ENCODE measurements around the gene CHMP4A. TPM values are rescaled to one million over a fixed set of nuclear protein-coding genes. Genes with fewer than 3 reads are reported as not detected.

Gene CHMP4A
- total RNA-seq, 1 experiment from 2014 or later = 31.2 TPM

DNA sequence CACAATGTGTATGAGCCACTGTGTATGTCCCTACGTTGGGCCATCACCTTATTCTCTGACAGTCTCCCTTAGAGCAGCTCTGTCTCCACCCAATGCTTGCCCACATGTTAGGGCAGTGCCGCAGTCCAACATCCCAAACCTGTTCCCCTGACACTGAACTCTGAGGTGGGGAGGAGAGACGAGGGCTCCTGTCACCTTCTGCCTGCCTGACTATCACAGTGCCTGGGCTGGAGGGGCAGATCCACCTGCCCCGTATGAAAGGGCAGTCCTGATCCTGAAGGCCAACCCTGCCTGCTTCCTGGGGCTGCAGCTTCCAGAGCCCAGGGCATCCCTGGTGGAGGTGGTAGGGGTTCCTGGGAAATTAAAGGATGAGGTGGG is 47.5 kb upstream of the CHMP4A start:
- H3K4me1 ChIP-seq (replicated peaks; ENCODE audit: insufficient read depth) = no peaks in the 10 kb centered on the region
- TF ChIP-seq CTCF (conservative IDR thresholded peaks at IDR 0.05) (no peak), EZH2 (IDR thresholded peaks at IDR 0.05; ENCODE audit: low read depth) (no peak)
- no peaks in the 10 kb centered on the region for H3F3A ChIP-seq (ENCODE audit: insufficient read depth, low read depth)
- DNase-seq = no peak
- no TSS peak for BruUV-seq (replicated peaks)
- H3K4me2 ChIP-seq = no peak overlapping the region
- H4K20me1 ChIP-seq (ENCODE audit: insufficient read depth) = no peaks in the 10 kb centered on the region
- intact Hi-C loops (cut with micrococcal nuclease; ENCODE audit: unreplicated experiment) = no loop called here
- H3K27ac ChIP-seq = no peak overlapping the region
- no peaks in the 10 kb centered on the region for H3K9me2 ChIP-seq (ENCODE audit: insufficient read depth)
- POLR2A ChIA-PET (ENCODE audit: unreplicated experiment) = no interaction called here
- no peaks in the 10 kb centered on the region for H3K9me3 ChIP-seq (ENCODE audit: insufficient read depth, low read depth)
- CTCF ChIA-PET = no interaction called here
- no peaks in the 10 kb centered on the region for H3K27me3 ChIP-seq (ENCODE audit: insufficient read depth, low read depth)
- no peaks in the 10 kb centered on the region for H3K79me2 ChIP-seq (ENCODE audit: low read depth)
- no peak overlapping the region for H2AFZ ChIP-seq
- H3K4me3 ChIP-seq = no peak overlapping the region
- no peaks in the 10 kb centered on the region for H3K36me3 ChIP-seq (ENCODE audit: low read depth)

GRCh38 chr14:24260026-24260779 is 46.9 kb upstream of the CHMP4A start:
- Histone ChIP-seq H3K4me1 (replicated peaks; ENCODE audit: insufficient read depth) (no peaks in the 10 kb centered on the region), H3K9me3 (ENCODE audit: insufficient read depth, low read depth) (no peaks in the 10 kb centered on the region), H3K27me3 (ENCODE audit: insufficient read depth, low read depth) (no peaks in the 10 kb centered on the region), H3F3A (ENCODE audit: insufficient read depth, low read depth) (no peaks in the 10 kb centered on the region), H3K9me2 (ENCODE audit: insufficient read depth) (no peaks in the 10 kb centered on the region), H4K20me1 (ENCODE audit: insufficient read depth) (no peaks in the 10 kb centered on the region), H3K79me2 (ENCODE audit: low read depth) (no peaks in the 10 kb centered on the region), H3K27ac (no peak overlapping the region), H3K36me3 (ENCODE audit: low read depth) (no peaks in the 10 kb centered on the region), H3K4me3 (no peak overlapping the region), H2AFZ (no peak overlapping the region), H3K4me2 (no peak overlapping the region)
- ChIA-PET CTCF (no interaction called here), POLR2A (ENCODE audit: unreplicated experiment) (no interaction called here)
- TF ChIP-seq CTCF (conservative IDR thresholded peaks at IDR 0.05) = no peak
- TF ChIP-seq EZH2 (IDR thresholded peaks at IDR 0.05; ENCODE audit: low read depth) = no peak
- no TSS peak for BruUV-seq (replicated peaks)
- intact Hi-C loops (cut with micrococcal nuclease; ENCODE audit: unreplicated experiment) = no loop called here
- no peak for DNase-seq

DNA sequence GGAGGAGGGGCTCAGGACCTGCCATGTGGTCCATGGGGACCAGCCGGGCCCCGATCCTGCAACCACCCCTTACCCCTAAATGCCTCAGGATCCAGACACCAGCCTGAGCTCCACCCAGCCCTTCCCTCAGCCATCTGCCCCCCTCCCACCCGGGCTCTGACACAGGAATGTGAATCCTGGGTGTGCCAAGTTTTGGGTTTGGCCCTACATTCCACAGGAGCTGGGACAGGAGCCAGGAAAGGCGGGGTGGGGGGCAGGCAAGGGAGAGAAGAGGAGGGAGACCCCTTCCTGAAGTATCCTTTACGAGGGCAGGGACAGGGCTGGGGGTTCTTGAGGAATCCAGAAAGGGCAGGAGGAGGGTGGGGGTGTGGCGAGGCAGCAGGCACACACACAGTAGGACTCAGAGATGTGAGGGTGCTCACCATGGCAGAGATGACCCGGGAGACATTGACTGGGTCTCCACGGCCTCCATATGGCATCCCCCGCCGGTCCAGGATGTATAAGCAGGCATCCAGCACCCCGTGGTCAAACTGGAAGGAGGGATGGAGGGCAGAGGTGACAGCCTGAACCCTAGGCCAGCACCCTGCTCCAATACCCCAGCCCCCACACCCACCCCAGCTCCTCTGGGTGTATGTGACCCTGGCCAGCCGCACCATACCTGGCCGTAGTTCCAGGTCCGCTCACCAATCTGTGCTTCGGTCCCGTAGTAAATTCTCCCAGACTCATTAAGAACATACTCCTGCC is 46.2 kb upstream of the CHMP4A start:
- Histone ChIP-seq H3F3A (ENCODE audit: insufficient read depth, low read depth) (no peaks in the 10 kb centered on the region), H3K4me1 (replicated peaks; ENCODE audit: insufficient read depth) (no peaks in the 10 kb centered on the region), H3K27me3 (ENCODE audit: insufficient read depth, low read depth) (no peaks in the 10 kb centered on the region), H3K4me3 (no peak overlapping the region), H3K27ac (no peak overlapping the region), H3K9me3 (ENCODE audit: insufficient read depth, low read depth) (no peaks in the 10 kb centered on the region), H3K9me2 (ENCODE audit: insufficient read depth) (no peaks in the 10 kb centered on the region), H3K36me3 (ENCODE audit: low read depth) (no peaks in the 10 kb centered on the region), H3K4me2 (no peak overlapping the region), H3K79me2 (ENCODE audit: low read depth) (no peaks in the 10 kb centered on the region), H2AFZ (no peak overlapping the region), H4K20me1 (ENCODE audit: insufficient read depth) (no peaks in the 10 kb centered on the region)
- POLR2A ChIA-PET (ENCODE audit: unreplicated experiment) = interaction anchor here (0.6 to 0.7 kb wide), 3 partner anchors 14 to 73 kb away, joined by 3 read pairs; no protein-coding TSS in a partner anchor
- intact Hi-C loops (cut with micrococcal nuclease; ENCODE audit: unreplicated experiment) = no loop called here
- no peak for TF ChIP-seq CTCF (conservative IDR thresholded peaks at IDR 0.05)
- TF ChIP-seq EZH2 (IDR thresholded peaks at IDR 0.05; ENCODE audit: low read depth) = no peak
- DNase-seq = peak in 1 of 2 experiments; percentile 68
- CTCF ChIA-PET = interaction anchor here (1.0 kb wide), 1 partner anchor 17 kb away, joined by 3 read pairs; the partner anchor contains the start of gene TINF2
- no TSS peak for BruUV-seq (replicated peaks)
